ENCODE data around the gene SDR39U1.
A peak's percentile ranks its signal among the peaks of the same experiment; 100 is the strongest.
"Not testable (repeated sequence)": the region's sequence is repeated elsewhere in the genome, so short reads cannot be mapped to it uniquely, and the experiment has no call there.

The SDR39U1 gene, protein sequence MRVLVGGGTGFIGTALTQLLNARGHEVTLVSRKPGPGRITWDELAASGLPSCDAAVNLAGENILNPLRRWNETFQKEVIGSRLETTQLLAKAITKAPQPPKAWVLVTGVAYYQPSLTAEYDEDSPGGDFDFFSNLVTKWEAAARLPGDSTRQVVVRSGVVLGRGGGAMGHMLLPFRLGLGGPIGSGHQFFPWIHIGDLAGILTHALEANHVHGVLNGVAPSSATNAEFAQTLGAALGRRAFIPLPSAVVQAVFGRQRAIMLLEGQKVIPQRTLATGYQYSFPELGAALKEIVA

DNA sequence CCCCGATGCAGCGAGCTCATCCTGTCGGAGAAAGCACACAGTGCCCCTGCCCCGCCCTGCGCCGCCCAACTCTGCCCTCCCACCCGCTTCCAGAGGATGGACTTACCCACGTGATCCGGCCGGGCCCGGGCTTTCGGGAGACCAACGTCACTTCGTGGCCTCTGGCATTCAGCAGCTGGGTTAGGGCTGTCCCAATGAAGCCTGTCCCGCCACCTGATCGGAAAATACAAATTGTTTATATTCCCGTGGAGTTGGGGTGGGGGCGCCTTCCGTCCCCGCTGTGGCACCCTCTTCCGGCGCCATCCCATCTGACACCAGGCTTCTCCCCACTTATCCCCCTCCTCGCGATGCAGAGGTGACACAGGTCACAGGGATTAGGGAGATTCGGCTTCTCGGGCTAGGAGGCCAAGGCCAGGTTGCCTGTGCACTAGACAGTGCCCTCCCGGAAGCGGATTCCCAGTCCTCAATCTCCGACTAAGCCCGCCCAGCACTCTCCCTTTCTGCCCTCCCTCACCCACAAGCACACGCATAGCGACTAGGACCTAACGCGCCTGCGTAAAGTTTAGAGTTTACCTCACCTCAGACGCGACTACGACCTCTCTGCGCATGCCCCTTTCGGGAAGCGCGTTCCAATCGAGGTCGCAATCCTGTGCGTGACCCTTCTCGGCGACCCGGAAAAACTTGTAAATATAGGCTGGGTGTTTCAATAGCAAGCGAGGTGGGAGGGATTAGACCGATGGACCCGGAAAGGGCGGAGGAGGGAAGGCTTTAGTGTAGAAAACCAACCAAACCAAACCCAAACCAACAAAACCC is at the start of gene SDR39U1:
SDR39U1 (minus strand) TSS at position 537 of the 813 bp plus-strand sequence; CDS start at position 530, 7 bp downstream.
- DNase-seq = peak; percentile 100

DNA sequence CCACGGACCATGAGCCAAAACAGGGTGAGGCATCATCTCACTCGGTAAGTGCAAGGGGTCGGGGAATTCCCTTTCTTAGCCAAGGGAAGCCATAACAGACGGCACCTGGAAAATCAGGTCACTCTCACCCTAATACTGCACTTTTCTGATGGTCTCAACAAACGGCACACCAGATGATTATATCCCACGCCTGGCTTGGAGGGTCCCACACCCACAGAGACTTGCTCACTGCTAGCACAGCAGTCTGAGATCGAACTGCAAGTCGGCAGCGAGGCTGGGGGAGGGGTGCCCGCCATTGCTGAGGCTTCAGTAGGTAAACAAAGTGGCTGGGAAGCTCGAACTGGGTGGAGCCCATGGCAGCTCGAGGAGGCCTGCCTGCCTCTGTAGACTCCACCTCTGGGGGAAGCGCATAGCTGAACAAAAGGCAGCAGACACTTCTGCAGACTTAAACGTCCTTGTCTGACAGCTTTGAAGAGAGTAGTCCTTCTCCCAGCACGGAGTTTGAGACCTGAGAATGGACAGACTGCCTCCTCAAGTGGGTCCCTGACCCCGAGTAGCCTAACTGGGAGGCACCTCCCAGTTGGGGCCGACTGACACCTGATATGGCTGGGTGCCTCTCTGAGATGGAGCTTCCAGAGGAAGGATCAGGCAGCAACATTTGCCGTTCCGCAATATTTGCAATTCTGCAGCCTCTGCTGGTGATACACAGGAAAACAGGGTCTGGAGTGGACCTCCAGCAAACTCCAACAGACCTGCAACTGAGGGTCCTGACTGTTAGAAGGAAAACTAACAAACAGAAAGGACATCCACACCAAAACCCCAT is 49.2 kb upstream of the SDR39U1 start:
- not testable (repeated sequence) for DNase-seq

DNA sequence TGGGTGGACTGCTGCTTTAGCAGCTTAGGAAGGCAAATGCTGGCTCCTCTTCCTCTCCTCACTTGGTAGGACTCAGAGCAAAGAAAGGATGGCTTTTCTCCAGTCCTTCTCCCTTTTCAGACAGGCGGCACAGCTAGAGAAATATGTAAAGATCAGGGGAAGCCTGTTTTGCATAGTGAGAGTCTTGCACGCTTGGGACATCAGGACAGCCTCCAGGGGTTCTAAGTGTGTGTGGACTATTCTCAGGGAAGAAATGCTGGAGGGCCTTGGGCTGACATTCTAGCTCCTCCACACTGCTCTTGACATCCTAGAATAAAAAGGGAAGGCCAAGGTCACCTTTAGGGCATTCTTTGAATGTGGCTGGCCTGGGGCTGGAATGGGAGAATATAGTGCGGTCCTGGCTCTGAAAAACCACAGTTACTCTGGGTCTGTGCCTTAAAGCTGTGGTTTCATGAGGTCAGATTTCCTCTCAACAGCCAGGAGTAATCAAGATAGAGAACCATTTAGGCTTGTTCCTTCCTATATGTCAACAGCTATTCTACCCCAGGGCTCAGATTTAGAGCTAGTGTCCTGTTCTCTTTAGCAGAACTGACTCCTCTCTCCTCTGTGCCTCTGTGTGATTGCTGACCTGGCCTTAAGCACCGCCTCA is 41.2 kb upstream of the SDR39U1 start:
- peak; percentile 19 for DNase-seq

DNA sequence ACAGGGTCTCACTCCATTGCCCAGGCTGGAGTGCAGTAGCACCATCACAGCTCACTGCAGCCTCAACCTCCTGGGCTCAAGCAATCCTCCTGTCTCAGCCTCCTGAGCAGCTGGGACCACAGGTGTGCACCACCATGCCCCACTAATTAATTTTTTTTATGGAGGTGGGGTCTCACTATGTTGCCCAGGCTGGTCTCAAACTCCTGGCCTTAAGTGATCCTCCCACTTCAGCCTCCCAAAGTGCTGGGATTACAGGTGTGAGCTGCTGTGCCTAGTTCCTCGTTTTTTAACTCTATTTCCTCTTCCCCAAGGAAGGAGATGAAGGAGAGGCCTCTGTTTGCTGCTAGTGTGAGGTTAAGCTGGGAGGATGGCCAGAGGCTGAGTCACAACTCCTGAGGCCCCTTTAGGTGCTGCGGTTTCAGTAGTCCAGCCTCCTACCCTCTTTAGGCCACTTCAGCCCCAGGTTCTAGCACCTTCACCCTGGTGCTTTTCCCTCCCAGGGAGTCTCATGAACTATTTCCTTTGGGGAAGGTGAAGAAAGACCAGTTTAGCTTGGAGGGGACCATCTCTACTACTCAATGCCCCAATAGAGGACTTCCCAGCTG is 40.2 kb upstream of the SDR39U1 start:
- DNase-seq = not testable (repeated sequence)

DNA sequence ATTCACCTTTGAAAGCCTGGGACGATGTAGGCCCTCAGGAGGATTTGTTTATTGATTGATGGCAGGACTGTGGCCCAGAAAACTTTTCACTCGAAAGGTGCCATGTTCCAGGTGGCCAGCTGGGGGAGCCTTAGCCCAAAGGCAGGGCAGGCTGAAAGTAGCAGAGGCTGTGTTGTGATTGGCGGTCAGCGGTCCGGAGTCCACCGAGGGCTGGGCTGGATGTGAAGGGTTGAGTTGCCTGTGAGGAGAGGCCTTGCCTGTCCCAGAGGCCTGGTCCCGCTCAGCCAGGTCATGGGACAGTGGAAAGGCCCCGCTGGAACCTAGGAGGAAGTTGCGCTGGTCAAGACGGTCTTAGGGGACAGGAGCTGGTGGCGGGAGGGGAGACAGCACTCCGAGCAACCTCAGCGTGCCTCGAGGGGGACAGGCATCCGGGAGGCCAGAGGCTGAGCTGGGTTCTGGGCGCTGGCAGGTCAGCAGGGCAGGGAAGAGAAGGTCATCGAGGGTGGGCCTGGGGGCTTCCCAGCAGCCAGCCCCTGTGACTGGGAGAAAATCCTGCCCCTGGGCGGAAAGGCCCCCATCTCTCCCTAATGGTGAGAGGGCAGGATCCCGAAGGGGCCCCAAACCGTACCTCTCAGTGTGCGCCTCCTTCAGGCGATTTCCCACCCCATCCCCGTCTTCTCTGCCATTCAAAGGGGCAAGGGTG is 39.2 kb upstream of the SDR39U1 start:
- DNase-seq = peak; percentile 40

DNA sequence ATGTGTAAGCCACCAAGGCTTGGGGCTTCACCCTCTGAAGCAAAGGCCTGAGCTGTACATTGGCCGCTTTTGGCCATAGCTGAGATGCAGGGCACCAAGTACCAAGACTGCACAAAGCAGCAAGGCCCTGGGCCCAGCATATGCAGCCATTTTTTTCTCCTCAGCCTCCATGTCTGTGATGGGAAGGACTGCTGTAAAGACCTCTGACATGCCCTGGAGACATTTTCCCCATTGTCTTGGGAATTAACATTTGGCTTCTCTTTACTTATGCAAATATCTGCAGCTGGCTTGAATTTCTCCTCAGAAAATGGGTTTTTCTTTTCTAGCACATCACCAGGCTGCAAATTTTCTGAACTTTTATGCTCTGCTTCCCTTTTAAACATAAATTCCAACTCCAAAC is 37.4 kb upstream of the SDR39U1 start:
- not testable (repeated sequence) for DNase-seq

DNA sequence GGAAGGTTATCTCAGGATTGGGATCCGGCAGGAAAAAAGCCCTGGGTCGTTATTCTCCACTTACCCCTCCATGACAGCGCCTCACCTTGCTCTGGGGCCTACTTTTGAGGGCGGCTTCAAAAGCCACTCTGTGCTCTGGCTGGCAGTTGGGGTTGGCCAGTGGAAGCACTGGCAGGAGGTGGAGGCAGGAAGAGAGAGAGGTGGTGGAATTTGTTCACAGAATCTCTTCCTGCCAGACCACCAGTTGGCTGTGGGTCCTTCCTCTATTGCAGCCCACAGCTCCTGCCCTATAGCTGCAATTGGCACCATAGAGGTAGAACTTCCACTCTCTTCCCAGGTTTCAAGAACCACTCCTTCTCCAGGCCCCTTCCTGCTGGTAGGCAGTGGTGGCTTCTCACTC is 32.7 kb upstream of the SDR39U1 start:
- no peak for DNase-seq

DNA sequence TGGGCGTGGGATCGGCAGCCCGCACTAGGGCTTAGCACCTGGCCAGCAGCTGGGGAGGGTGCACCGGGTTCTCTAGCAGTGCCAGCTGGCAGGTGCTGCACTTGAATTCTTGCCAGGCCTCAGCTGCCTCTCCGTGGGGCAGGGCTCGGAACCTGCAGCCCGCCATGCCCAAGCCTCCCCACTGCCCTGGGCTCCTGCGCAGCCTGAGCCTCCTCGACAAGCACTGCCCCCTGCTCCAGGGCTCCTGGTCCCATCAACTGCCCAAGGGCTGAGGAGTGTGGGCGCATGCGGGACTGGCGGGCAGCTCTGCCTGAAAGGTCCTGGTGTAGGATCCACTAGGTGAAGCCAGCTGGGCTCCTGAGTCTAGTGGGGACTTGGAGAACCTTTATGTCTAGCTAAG is 30.6 kb upstream of the SDR39U1 start:
- DNase-seq = no peak

DNA sequence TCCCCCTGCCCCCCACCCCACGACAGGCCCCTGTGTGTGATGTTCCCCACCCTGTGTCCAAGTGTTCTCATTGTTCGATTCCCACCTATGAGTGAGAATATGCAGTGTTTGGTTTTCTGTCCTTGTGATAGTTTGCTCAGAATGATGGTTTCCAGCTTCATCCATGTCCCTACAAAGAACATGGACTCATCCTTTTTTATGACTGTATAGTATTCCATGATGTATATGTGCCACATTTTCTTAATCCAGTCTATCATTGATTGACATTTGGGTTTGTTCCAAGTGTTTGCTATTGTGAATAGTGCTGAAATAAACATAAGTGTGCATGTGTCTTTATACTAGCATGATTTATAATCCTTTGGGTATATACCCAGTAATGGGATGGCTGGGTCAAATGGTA is 27.9 kb upstream of the SDR39U1 start:
- DNase-seq = not testable (repeated sequence)

DNA sequence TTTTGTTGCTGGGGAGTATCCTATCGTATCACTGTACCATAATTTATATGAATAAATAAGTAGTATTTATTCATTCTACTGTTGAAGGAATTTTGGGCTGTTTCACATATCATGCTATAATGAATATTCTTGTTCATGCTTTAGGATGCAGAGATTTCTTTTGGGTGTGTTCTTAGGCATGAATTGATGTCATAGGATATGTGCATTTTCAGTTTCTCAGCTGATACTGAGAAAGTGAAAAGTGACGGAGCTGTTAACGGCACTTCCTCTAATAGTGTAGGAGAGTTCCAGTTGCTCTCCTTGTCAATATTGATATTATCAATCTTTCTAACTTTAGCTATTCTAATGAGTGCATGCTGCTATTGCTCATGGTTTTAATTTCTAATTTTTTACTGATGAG is 23.2 kb upstream of the SDR39U1 start:
- DNase-seq = no peak

DNA sequence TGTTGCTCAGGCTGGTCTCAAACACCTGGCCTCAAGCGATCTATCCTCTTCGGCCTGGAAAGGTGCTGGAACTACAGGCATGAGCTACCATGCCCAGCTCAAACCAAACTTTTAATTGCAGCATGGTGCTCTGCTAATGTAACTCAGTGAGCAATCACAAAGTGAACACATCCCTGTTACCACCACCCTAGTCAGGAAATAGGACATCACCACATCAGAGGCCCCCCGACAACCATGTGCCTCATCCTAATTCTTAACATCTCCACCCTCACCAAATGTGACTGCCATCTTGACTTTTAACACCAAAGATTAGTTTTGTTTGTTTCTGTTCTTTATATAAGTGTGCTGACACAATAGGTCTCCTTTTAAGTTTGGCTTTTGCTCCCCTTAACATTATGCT is 22.8 kb upstream of the SDR39U1 start:
- DNase-seq = no peak

DNA sequence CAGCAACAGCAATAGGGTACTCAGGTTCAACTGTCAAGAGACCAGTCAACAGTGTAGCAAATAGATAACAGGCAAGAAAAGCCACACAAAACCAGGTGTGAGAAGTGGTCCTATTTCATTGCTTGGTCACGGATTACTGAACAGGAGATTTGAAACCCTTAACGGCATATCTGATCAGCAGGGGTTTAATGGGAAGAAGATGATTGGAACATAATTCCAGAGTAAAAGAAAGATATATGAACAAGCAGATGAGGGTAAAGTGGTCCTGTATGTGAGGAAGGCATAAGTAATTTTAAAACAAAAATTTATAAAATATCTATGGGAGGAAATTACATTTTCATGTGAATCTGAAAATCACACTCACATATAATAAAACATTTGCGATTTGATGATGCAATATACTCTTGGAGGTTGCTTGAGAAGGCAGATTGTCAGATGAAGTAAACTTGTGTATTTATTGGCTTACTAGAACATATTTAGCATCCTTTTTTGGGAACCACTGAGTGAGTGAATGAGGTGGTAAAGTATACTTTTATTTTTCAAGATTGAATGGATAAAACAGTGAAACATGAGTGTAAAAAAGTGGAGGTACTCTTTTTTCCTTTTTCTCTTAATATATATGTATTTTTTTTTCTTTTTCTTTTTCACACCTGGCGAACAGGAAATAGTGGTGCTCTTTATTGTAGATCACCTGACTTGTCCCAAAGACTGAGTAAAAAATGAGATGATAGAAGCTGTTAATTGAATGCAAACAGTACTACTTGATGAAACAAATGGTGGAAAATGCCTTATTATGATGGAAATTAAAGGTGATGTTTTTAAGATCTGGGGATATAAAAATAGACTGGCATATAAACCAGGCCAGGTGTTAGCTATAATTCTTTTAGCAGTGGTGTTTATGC is 21.6 kb upstream of the SDR39U1 start:
- no peak for DNase-seq

DNA sequence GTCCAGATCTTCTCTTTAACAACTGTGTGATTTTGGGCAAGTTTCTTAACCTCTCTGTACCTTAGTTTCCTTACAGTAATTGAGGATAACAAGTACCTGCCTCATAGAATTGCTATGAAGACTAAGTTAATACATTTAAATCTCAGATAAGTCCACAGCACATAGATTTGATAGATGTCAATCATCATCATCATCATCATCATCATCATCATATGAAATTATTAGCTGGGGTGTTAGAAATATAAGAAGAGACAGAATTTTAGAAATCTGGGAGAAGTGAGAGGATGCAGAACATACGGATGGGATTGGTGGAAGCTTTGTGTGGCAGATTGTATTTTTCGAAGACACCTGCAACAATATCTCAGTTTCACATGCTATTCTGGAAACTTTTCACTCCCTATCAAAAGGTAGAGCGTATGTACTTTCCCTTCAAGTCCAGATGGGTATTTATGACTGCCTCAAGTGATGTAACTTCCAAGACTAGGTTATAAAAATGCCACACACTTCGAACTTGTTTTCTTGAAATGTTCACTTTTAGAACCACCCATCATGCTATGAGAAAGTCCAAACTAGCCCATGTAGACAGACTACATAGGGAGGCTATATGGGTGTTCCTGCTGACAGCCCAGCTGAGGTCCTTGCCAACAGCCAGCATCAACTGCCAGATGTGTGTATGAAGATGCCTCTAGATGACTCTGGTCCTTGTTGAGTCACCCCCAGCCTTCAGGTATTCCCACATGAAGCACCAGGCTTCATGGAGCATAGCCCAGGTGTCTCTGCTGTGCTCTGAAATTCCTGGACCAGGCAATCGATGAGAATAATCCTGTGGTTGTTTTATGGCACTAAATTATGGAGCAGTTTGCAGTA is 20.7 kb upstream of the SDR39U1 start:
- no peak for DNase-seq

DNA sequence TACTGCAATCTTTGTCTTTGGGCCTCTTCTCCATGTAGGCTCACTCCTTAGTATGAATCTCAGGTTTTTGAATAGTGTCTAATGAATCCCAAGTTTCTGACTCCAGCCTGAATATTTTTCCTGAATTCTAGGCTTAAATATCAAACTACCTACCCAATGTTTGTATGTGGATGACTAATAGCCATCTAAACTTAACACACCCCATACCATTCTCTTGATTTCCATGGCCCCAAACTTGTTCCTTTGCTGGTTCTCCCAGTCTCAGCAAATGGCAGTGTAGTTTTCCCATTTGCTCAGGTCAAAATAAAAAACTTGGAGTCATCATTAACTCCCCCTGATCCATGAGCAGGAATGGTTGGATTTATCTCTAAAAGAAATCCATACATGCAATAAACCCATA is 18.8 kb upstream of the SDR39U1 start:
- DNase-seq = no peak

DNA sequence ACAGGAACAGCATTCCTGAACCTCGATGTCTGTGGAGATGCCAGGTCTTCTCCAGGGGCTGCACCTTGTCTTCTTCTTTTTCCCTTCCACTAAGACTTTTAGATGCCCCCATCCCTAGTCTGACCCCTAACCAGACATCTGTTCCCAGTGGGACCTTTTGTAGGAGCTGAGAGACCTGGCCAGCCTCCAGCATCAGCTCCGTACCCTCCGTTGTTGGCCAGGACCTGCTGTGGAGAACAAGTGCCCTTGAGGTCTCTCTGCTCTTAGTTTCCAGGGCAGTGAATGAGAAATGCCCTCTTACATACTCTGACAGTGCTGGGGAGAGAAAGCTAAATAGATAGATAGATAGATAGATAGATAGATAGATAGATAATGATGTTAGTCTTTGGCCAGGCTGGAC is 16.8 kb upstream of the SDR39U1 start:
- no peak for DNase-seq

DNA sequence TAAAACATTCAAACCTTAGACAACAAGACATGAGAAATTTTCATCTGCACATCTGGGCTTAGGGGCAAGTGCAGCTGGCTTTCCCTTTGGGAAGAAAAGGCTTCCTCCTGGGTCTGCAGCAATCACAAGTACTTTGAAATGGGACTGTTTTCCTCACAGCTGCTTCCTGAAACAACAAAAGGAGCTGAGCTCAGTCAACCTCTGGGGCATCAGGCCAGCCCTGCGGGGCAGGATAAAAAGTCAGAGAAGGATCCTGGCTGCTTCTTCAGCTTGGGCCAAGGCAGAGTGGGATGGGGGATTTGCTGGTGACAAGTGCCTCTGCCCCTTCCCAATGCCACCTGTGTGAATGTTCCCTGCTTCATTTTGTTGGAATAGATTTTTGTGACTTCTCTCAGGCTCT is 16.2 kb upstream of the SDR39U1 start:
- no peak for DNase-seq

DNA sequence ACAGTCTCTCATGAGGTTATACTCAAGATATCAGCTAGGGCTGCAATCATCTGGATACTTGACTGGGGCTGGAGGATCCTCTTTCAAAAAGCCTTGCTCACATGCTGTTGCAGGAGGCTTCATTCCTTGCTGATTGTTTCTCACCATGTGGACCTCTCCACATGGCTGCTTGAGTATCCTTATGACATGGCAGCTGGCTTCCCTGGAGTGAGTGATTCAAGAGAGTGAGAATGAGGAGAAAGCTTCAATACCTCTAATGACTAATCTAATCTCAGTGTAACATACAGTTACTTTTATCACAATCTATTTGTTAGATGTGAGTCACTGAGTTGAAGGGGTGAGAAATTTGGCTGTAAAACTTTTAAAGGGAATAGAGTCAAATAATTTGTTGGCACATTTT is 14.4 kb upstream of the SDR39U1 start:
- DNase-seq = peak; percentile 43

DNA sequence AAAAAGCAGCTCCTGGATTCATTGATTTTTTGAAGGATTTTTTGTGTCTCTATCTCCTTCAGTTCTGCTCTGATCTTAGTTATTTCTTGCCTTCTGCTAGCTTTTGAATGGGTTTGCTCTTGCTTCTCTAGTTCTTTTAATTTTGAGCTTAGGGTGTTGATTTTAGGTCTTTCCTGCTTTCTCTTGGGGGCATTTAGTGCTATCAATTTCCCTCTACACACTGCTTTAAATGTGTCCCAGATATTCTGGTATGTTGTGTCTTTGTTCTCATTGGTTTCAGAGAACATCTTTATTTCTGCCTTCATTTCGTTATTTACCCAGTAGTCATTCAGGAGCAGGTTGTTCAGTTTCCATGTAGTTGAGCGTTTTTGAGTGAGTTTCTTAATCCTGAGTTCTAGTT is 8.3 kb upstream of the SDR39U1 start:
- DNase-seq = not testable (repeated sequence)

DNA sequence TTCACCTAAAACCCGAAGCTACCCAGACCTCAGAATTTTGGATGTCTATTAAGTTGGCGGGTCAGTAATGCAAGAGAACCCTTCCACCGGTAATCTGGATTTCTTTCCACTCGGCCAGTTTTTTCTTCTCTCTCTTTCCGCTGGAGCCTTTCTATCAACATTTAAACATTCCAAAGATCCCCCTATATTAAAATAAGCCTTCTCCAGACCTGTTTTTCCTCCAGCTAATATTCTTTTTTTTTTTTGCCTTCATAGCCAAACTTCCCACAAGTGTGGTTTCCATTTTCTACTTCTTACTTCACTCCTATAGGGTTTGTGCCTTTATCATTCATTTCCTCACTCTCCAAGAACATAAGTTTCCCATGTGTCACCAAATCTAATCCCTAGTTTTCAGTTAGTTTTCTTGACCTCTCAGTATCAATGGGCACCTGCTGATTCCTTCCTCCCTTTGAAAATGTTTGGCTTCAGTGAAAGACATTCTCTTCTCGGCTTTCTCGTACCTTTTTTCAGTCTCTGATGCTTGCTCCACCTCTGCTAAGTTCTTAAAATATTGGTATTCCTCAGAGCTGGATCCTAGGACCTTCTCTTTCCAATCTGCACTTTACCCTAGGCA is 583 bp upstream of the SDR39U1 start:
- DNase-seq = no peak

Data from hematopoietic multipotent progenitor cell treated with erythropoietin and hydrocortisone succinate and interleukin-3 and kit ligand, for 8 days (in vitro differentiated cells).